GM12873 (cell line): ENCODE data around the gene TSPAN18.
A peak's percentile ranks its signal among the peaks of the same experiment; 100 is the strongest.

Source experiments
- CTCF ChIP-seq: IDR thresholded peaks from 2 replicates; pipeline ENCODE4 v1.5.1; 2012; ENCODE audit warnings: low read depth, mild to moderate bottlenecking, moderate library complexity, low read length, control low read depth; ENCODE audit not compliant: insufficient read depth; ENCODE audit errors: missing control alignments

TSPAN18 gene

GRCh38 chr11:44815917-44816456, 89.2 kb downstream of the TSPAN18 start:
- TF ChIP-seq CTCF = no peak

- no peak for TF ChIP-seq CTCF
Measured at GRCh38 chr11:44816761-44817160, 90.0 kb downstream of the TSPAN18 start.

- no peak for TF ChIP-seq CTCF
Measured at GRCh38 chr11:44817207-44817949, 90.6 kb downstream of the TSPAN18 start.

- no peak for TF ChIP-seq CTCF
Measured at GRCh38 chr11:44818110-44818509, 91.3 kb downstream of the TSPAN18 start.

- TF ChIP-seq CTCF = no peak
Measured at GRCh38 chr11:44819346-44819745, 92.6 kb downstream of the TSPAN18 start.

GRCh38 chr11:44822369-44822768, 95.6 kb downstream of the TSPAN18 start:
- TF ChIP-seq CTCF = no peak

- peak; percentile 44 for TF ChIP-seq CTCF
Measured at GRCh38 chr11:44823006-44823405, 96.2 kb downstream of the TSPAN18 start.
